Gastrocnemius medialis (tissue), 4 donors: ENCODE measurements around the gene SP100.

ENCODE experiments used
- POLR2A ChIP-seq, 2 donors: fragments of 450-650 bp; IDR thresholded peaks; one replicate each; pipeline ENCODE4 v1.6.1; 2017; ENCODE audit warnings: antibody characterized with exemption in 2 of 2, mild to moderate bottlenecking in 2 of 2, moderate library complexity in 2 of 2
- TF ChIP-seq, protein P1 (sequence below), 5 experiments: fragments of 450-650 bp in 3 of 5; fragments of 200-600 bp in 2 of 5; sonication (generic) in 2 of 5; IDR thresholded peaks in 4 of 5; conservative IDR thresholded peaks in 1 of 5; 1 replicate in 4 of 5; 2 replicates in 1 of 5; pipeline ENCODE4 v1.5.1; 2016 to 2019; ENCODE audit warnings: antibody characterized with exemption in 5 of 5, mild to moderate bottlenecking in 3 of 5, moderate library complexity in 3 of 5

DNA sequence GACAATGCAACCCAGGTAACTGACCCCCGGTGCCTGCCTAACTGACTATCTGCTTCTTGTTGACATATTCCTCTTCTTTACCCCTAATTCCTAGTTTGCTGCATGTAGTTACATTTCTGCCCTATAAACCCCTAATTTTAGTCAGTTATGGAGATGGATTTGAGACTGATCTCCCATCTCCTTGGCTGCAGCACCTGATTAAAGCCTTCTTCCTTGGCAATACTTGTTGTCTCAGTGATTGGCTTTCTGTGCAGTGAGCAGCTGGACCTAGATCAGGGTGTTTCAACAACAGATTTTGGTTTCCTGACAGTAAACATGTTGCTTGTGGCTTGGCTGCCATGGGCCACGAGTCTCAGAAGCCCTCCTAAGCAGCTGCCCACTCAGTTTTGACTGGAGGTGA lies 105.4 kb downstream of the SP100 start:
- TF ChIP-seq, protein P1, sequence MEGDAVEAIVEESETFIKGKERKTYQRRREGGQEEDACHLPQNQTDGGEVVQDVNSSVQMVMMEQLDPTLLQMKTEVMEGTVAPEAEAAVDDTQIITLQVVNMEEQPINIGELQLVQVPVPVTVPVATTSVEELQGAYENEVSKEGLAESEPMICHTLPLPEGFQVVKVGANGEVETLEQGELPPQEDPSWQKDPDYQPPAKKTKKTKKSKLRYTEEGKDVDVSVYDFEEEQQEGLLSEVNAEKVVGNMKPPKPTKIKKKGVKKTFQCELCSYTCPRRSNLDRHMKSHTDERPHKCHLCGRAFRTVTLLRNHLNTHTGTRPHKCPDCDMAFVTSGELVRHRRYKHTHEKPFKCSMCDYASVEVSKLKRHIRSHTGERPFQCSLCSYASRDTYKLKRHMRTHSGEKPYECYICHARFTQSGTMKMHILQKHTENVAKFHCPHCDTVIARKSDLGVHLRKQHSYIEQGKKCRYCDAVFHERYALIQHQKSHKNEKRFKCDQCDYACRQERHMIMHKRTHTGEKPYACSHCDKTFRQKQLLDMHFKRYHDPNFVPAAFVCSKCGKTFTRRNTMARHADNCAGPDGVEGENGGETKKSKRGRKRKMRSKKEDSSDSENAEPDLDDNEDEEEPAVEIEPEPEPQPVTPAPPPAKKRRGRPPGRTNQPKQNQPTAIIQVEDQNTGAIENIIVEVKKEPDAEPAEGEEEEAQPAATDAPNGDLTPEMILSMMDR (IDR thresholded peaks at IDR 0.05 in 4 of 5, conservative IDR thresholded peaks at IDR 0.05 in 1 of 5): no peak
- no peak for TF ChIP-seq POLR2A (IDR thresholded peaks at IDR 0.05)
